Endometrial microvascular endothelial cells (primary cell): Measurements from ENCODE around the gene MAP6D1. TPM values are rescaled to one million over a fixed set of nuclear protein-coding genes. Genes with fewer than 3 reads are reported as not detected.

Experiments used
- in situ Hi-C: cut with HindIII; loops from 2 replicates; pipeline ENCODE4 v1.10.0; 2017; ENCODE audit warnings: low sequenced_read_pairs, low pct_unique_long_range_greater_than_20kb; ENCODE audit errors: inconsistent ontology term
- total RNA-seq: library from RNA; depleted of rRNA; stranded (reverse); fragments of >200 nt; gene quantifications from one replicate; pipeline ENCODE4 v1.2.3, GENCODE V29; 2015; ENCODE audit errors: inconsistent ontology term

Gene MAP6D1
- total RNA-seq, 1 donor from 2014 or later = 4.0 TPM

GRCh38 chr3:183826448-183827250 lies 1.3 kb upstream of the MAP6D1 start:
- in situ Hi-C loops = no loop called here

GRCh38 chr3:183824761-183825455 lies 469 bp downstream of the MAP6D1 start:
- in situ Hi-C loops = no loop called here

- in situ Hi-C loops = no loop called here
Observed at GRCh38 chr3:183823963-183824362, 1.4 kb downstream of the MAP6D1 start.

GRCh38 chr3:183822631-183823030 lies 2.7 kb downstream of the MAP6D1 start:
- in situ Hi-C loops = no loop called here

GRCh38 chr3:183819831-183820230 lies 5.5 kb downstream of the MAP6D1 start:
- in situ Hi-C loops = no loop called here

GRCh38 chr3:183818706-183819624 lies 6.4 kb downstream of the MAP6D1 start:
- in situ Hi-C loops = no loop called here

- in situ Hi-C loops = no loop called here
Observed at GRCh38 chr3:183818041-183818620, 7.2 kb downstream of the MAP6D1 start.

GRCh38 chr3:183817639-183818038 lies 7.7 kb downstream of the MAP6D1 start:
- in situ Hi-C loops = no loop called here

GRCh38 chr3:183816681-183817510 lies 8.5 kb downstream of the MAP6D1 start:
- in situ Hi-C loops = no loop called here

- in situ Hi-C loops = no loop called here
Observed at GRCh38 chr3:183815951-183816475, 9.4 kb downstream of the MAP6D1 start.

- in situ Hi-C loops = no loop called here
Observed at GRCh38 chr3:183815563-183815940, 9.8 kb downstream of the MAP6D1 start.

GRCh38 chr3:183814240-183814639 lies 11.1 kb downstream of the MAP6D1 start:
- in situ Hi-C loops = no loop called here

- in situ Hi-C loops = no loop called here
Observed at GRCh38 chr3:183812761-183813445, 12.5 kb downstream of the MAP6D1 start.

- in situ Hi-C loops = no loop called here
Observed at GRCh38 chr3:183811638-183812037, 13.7 kb downstream of the MAP6D1 start.

GRCh38 chr3:183810643-183811594 lies 14.5 kb downstream of the MAP6D1 start:
- in situ Hi-C loops = no loop called here

- in situ Hi-C loops = no loop called here
Observed at GRCh38 chr3:183809270-183809669, 16.1 kb downstream of the MAP6D1 start.
